GM12878 (cell line): Measurements from ENCODE around the gene FAM193B. TPM values are rescaled to one million over a fixed set of nuclear protein-coding genes. Genes with fewer than 3 reads are reported as not detected.

Experiments
- CEBPZ ChIP-seq: fragments of 150-350 bp; IDR thresholded peaks from 2 replicates; pipeline ENCODE4 v1.6.1; 2016; ENCODE audit warnings: low read depth, low read length
- CREM ChIP-seq: IDR thresholded peaks from 2 replicates; pipeline ENCODE4 v1.6.1; 2014; ENCODE audit warnings: antibody characterized with exemption, low read depth
- CTCF ChIP-seq, 3 experiments: IDR thresholded peaks in 2 of 3; conservative IDR thresholded peaks in 1 of 3; 2 replicates each; pipeline ENCODE4 v1.5.1; 2011; ENCODE audit warnings: low read depth in 3 of 3, low read length in 3 of 3, mild to moderate bottlenecking in 3 of 3, control low read depth in 2 of 3, moderate library complexity in 2 of 3, inconsistent platforms in 1 of 3, mixed read lengths in 1 of 3; ENCODE audit not compliant: control insufficient read depth in 2 of 3, insufficient read depth in 1 of 3; ENCODE audit errors: extremely low read depth in 1 of 3
- EED ChIP-seq: sonication (generic); IDR thresholded peaks from 2 replicates; pipeline ENCODE4 v1.6.1; 2016; ENCODE audit warnings: antibody characterized with exemption, low read depth
- GABPA ChIP-seq: IDR thresholded peaks from 2 replicates; pipeline ENCODE4 v1.6.1; 2014; ENCODE audit warnings: antibody characterized with exemption, low read depth, mild to moderate bottlenecking, inconsistent platforms
- HDAC6 ChIP-seq: fragments of 200-600 bp; sonication (generic); IDR thresholded peaks from one replicate; pipeline ENCODE4 v1.8.0; 2017; ENCODE audit warnings: antibody characterized with exemption; ENCODE audit not compliant: unreplicated experiment
- IKZF1 ChIP-seq: fragments of 450-650 bp; conservative IDR thresholded peaks from 2 replicates; pipeline ENCODE4 v1.6.1; 2017; ENCODE audit warnings: antibody characterized with exemption, mild to moderate bottlenecking
- JUND ChIP-seq: IDR thresholded peaks from 2 replicates; pipeline ENCODE4 v1.6.1; 2012; ENCODE audit warnings: low read depth, mild to moderate bottlenecking, low read length, improper control_type of control experiment, moderate library complexity
- KLF5 ChIP-seq: fragments of 450-650 bp; IDR thresholded peaks from 2 replicates; pipeline ENCODE4 v1.6.1; 2014; ENCODE audit warnings: mild to moderate bottlenecking; ENCODE audit not compliant: partially characterized antibody
- MXI1 ChIP-seq: fragments of 150-350 bp; IDR thresholded peaks from 2 replicates; pipeline ENCODE4 v1.6.1; 2011; ENCODE audit warnings: low read depth, mild to moderate bottlenecking, inconsistent platforms, low read length, improper control_type of control experiment
- MYC ChIP-seq: IDR thresholded peaks from 2 replicates; pipeline ENCODE4 v1.6.1; 2011; ENCODE audit warnings: mild to moderate bottlenecking, low read length, moderate library complexity, inconsistent platforms; ENCODE audit not compliant: insufficient read depth, insufficient replicate concordance, insufficient read length, severe bottlenecking
- PAX5 ChIP-seq: IDR thresholded peaks from 2 replicates; pipeline ENCODE4 v1.6.1; 2011; ENCODE audit warnings: low read depth, low read length, borderline replicate concordance
- POLR2A ChIP-seq: IDR thresholded peaks from 2 replicates; pipeline ENCODE4 v1.6.1; 2011; ENCODE audit warnings: low read depth, mild to moderate bottlenecking, low read length
- RAD51 ChIP-seq: fragments of 450-650 bp; IDR thresholded peaks from 2 replicates; pipeline ENCODE4 v1.6.1; 2016; ENCODE audit warnings: moderate library complexity, mild to moderate bottlenecking, inconsistent platforms
- RFX5 ChIP-seq: IDR thresholded peaks from 2 replicates; pipeline ENCODE4 v1.6.1; 2011; ENCODE audit warnings: low read depth, low read length, improper control_type of control experiment
- SIX5 ChIP-seq: IDR thresholded peaks from 2 replicates; pipeline ENCODE4 v1.6.1; 2011; ENCODE audit warnings: mild to moderate bottlenecking, low read depth, low read length, moderate library complexity; ENCODE audit not compliant: severe bottlenecking
- SMAD1 ChIP-seq: fragments of 450-650 bp; IDR thresholded peaks from 2 replicates; pipeline ENCODE4 v1.6.1; 2018; ENCODE audit warnings: mild to moderate bottlenecking, low read depth; ENCODE audit not compliant: partially characterized antibody
- SMC3 ChIP-seq: IDR thresholded peaks from 2 replicates; pipeline ENCODE4 v1.6.1; 2011; ENCODE audit warnings: low read length, improper control_type of control experiment, borderline replicate concordance
- SPI1 ChIP-seq: IDR thresholded peaks from 2 replicates; pipeline ENCODE4 v1.6.1; 2011; ENCODE audit warnings: low read depth, mild to moderate bottlenecking, low read length, moderate library complexity, borderline replicate concordance; ENCODE audit not compliant: insufficient read depth
- YY1 ChIP-seq: IDR thresholded peaks from 2 replicates; pipeline ENCODE4 v1.6.1; 2011; ENCODE audit warnings: low read depth, mild to moderate bottlenecking, low read length
- ZBED1 ChIP-seq: IDR thresholded peaks from 2 replicates; pipeline ENCODE4 v1.6.1; 2016; ENCODE audit warnings: borderline replicate concordance
- ZBTB4 ChIP-seq: fragments of 450-650 bp; formaldehyde crosslinking; IDR thresholded peaks from 2 replicates; pipeline ENCODE4 v1.4.0; 2022; ENCODE audit warnings: mild to moderate bottlenecking, moderate library complexity
- polyA plus RNA-seq, 11 experiments: library from polyadenylated mRNA; depleted of rRNA in 4 of 11; unstranded in 6 of 11; stranded (reverse) in 5 of 11; fragments of >200 nt; fragmentation: Nextera tagmentation in 4 of 11; fragmentation: Illumina TruSeq in 1 of 11; extraction: Ambion mirVana in 4 of 11; extraction: Trizol in 1 of 11; gene quantifications; 1 replicate in 1 of 11; 2 replicates in 10 of 11; pipeline versions ENCODE4 v1.2.1 to v1.2.3, GENCODE V29; 2011 to 2016; ENCODE audit warnings: inconsistent platforms in 2 of 11, missing spikeins in 2 of 11, low read depth in 1 of 11
- total RNA-seq, 4 experiments: library from RNA; depleted of rRNA in 3 of 4; stranded (reverse); fragments of >200 nt in 3 of 4; fragmentation: Illumina TruSeq in 1 of 4; extraction: Trizol in 1 of 4; gene quantifications; 2 replicates each; pipeline versions ENCODE4 v1.2.1 to v1.2.3, GENCODE V29; 2013 to 2021

Gene FAM193B
- total and polyA plus RNA-seq, 10 of the 15 experiments (the other 5 are each of a cell fraction or from before 2014, with no cell fraction given) = 3.3 to 47.0 (median 25.1) TPM

GRCh38 chr5:177516601-177517568, 37.5 kb downstream of the FAM193B start, which contains the start of gene DDX41 (continued):
- no peak for TF ChIP-seq ZBTB4 (CRISPR knock-in tag)
- TF ChIP-seq IKZF1 = peak; percentile 91
- TF ChIP-seq RAD51 = no peak
- TF ChIP-seq SMC3 = 0 out of 2 replicates have a peak, but pooled peaks have one; percentile 3
- TF ChIP-seq SMAD1 = no peak
- peak; percentile 94 for TF ChIP-seq CREM
- peak; percentile 91 for TF ChIP-seq RFX5
- no peak for TF ChIP-seq CTCF (IDR thresholded peaks at IDR 0.05 in 2 of 3, conservative IDR thresholded peaks at IDR 0.05 in 1 of 3; ENCODE audit: control insufficient read depth in 2 of 3, extremely low read depth in 1 of 3, insufficient read depth in 1 of 3, low read depth in 3 of 3, low read length in 3 of 3)
- peak; percentile 82 for TF ChIP-seq YY1
- peak; percentile 31; the same call in 1 of the 2 replicates for TF ChIP-seq EED
- TF ChIP-seq CEBPZ = peak; percentile 33; the same call in 1 of the 2 replicates
- no peak for TF ChIP-seq HDAC6
- TF ChIP-seq KLF5 = peak; percentile 32
- peak; percentile 93 for TF ChIP-seq MXI1
- TF ChIP-seq ZBED1 = no peak
- TF ChIP-seq SPI1 = no peak
- TF ChIP-seq SIX5 = peak; percentile 49
- no peak for TF ChIP-seq POLR2A
- no peak for TF ChIP-seq JUND
- TF ChIP-seq GABPA = no peak
- peak; percentile 20; the same call in 1 of the 2 replicates for TF ChIP-seq PAX5
- peak; percentile 47 for TF ChIP-seq MYC
